ENCODE measurements around the gene ODC1.

ODC1 gene

DNA sequence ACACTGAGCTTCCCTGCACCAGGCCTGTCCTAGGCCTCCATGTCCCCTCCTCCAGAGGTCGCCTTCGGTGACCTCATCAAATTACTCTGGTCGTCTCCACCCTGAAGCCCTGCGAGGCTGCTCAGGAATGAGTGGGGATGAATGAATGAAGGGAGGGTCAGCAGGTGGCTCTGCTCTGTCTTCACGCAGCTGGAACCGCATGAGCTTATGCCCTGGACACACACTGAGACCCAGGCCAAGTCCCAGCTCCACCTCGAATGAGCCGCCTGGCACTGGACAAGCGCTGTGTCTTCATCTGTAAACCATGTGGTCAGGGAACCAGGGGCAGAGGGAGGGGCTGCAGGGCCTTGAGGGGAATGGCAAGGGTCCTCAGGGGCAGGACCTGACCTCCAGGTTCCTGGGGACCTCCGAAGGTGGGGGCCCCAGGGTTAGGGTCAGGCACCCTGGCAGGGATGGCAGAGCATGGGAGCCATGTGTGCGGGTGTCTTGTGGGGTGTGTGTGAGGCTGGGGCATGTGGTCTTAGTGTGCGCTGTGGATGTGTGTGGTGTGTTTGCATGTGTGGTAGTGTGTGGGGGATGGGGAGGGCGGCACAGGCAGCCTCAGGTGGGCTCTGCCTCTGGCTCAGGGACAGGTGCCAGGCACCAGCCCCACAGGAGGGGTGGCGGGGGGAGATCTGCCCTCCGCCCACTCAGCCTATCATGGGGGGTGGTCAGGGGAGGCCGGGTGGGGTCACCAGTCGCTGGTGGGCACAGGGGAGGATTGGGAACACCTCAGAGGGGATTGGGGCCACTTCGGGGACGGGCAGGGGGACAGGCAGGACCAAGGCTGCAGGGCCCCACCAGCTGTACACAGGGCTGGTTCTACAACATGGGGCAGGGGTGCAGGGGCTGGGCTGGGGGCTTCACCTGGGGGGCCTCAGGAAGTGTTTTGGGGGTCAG, 13.9 kb downstream of the ODC1 start:
- no peak for DNase-seq (ENCODE audit: low read depth)
- TF ChIP-seq, protein P1, sequence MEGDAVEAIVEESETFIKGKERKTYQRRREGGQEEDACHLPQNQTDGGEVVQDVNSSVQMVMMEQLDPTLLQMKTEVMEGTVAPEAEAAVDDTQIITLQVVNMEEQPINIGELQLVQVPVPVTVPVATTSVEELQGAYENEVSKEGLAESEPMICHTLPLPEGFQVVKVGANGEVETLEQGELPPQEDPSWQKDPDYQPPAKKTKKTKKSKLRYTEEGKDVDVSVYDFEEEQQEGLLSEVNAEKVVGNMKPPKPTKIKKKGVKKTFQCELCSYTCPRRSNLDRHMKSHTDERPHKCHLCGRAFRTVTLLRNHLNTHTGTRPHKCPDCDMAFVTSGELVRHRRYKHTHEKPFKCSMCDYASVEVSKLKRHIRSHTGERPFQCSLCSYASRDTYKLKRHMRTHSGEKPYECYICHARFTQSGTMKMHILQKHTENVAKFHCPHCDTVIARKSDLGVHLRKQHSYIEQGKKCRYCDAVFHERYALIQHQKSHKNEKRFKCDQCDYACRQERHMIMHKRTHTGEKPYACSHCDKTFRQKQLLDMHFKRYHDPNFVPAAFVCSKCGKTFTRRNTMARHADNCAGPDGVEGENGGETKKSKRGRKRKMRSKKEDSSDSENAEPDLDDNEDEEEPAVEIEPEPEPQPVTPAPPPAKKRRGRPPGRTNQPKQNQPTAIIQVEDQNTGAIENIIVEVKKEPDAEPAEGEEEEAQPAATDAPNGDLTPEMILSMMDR (IDR thresholded peaks at IDR 0.05; ENCODE audit: insufficient read depth, low read depth, low read length, missing control alignments): no peak
- no peak overlapping the region for H3K4me3 ChIP-seq (ENCODE audit: low read length)

DNA sequence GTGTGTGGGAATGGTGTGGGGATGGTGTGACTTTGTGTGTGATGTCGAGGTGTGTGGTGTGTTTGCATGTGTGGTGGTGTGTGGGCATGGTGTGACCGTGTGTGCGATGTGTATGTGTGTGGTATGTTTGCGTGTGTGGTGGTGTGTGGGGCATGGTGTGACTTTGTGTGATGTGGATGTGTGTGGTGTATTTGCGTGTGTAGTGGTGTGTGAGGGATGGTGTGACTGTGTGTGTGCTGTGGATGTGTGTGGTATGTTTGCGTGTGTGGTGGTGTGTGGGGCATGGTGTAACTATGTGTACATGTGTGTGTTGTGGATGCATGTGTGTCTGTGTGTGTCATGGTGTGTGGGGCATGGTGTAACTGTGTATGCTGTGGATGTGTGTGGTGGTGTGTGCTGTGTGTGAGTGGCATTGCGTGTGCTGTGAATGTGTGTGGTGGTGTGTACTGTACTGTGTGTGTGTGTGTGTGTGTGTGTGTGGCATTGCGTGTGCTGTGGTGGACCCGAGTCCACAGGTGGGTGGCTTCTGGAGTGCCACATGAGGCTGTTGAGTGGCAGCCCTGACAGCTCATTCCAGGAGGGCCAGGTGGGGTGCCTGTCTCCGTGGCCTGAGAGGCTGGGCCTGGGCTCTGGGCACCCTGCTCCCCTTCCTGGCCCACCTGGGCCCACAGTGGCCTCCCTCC, 14.7 kb downstream of the ODC1 start:
- no peak for DNase-seq (ENCODE audit: low read depth)
- TF ChIP-seq, protein P1 (IDR thresholded peaks at IDR 0.05; ENCODE audit: insufficient read depth, low read depth, low read length, missing control alignments): no peak
- no peak overlapping the region for H3K4me3 ChIP-seq (ENCODE audit: low read length)

DNA sequence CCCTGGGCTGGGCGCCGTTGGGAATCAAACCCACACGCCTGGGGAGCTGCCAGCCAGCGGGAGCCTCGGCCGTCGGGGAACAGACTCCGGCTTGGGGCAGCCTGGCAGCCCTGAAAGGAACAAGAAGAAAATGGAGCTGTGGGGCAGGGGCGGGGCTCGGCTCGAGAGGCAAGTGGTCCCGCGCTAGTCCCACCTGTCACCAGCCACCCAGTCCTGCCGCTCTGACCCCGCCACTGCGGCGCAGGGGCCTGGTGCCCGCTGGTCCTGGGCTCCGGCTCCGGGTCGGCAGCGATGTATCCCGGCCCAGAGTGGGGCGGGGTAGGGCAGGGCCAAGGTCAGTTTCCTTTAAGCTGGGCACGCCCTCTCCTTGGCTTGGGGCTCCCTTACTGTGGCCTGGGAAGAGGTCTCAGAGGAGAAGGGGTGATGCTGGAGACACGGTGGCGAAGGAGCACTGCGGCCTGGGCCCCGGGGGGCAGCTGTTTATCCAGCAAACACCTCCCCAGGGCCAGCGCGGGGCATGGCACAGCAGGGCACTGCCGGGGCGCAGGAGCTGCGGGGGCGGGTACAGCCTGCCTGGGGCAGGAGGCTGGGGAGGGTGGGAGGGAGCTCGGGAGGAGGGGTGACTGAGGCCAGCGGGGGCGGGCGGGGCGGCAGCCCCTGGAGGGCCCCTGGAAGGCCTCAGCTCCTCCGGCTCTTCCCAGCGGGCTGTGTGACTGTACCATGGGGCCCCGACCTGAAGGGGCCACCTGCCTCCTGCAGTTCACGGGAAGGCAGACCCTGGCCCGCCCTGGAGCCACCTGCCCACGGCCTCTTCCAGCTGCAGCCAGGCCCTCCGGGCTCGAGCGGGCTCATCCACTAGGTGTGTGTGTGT, 15.6 kb downstream of the ODC1 start:
- peak overlapping the region; percentile 21 for H3K4me3 ChIP-seq (ENCODE audit: low read length)
- TF ChIP-seq, protein P1 (IDR thresholded peaks at IDR 0.05; ENCODE audit: insufficient read depth, low read depth, low read length, missing control alignments): no peak
- no peak for DNase-seq (ENCODE audit: low read depth)

DNA sequence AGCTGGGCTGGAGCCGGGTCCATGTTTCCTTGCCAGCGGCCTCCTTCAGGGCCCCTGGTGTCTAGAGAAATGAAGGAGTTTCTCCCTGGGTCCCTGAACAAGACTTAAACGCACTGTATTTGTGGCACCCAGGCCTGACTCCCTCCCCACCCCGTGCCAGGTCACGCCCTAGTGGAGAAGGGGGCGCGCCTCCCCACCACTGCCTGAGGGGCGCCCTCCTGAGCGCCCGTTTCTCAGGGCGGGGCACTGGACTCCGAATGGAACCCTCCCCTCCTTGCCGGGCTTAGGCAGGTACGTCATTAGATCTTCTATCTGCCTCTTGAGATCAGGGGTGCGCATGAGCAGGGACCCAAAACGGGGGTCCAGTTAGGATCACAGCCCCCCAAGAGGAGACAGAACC, 16.3 kb downstream of the ODC1 start:
- TF ChIP-seq, protein P1 (IDR thresholded peaks at IDR 0.05; ENCODE audit: insufficient read depth, low read depth, low read length, missing control alignments): no peak
- H3K4me3 ChIP-seq (ENCODE audit: low read length): no peak overlapping the region
- DNase-seq (ENCODE audit: low read depth): no peak

DNA sequence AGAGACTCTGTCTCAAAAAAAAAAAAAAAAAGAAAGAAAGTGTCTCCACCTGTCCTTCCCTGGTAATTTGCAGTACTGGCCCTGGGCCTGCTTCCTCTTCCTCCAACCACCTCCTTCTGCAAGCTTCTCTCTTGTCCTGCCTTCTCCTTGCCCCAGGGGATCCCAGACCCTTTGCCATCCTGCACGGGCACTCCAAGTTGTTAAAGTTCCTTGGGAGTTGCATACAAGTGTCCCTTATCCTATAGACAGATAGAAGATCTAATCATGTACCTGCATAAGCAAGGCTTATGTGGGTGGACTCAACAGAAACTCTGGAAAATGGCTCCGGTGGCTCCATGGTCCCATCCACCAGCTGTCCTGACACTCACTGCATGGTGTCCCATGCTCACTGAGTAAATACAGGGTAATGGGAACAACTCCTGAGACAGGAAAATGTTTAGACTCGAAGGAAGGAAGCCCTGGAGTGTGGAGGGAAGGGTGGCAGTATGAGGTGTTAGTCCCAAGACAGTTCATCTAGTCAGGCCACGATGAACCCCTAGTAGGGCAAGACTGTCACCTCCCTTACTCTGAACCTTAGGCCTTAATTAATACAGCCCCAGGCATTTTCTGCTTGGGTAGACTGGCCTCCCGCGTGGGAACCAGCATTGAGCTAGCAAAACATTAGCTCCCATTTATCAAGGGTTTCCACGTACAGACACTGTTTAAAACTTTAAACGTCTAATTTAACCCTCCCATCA, 17.1 kb downstream of the ODC1 start:
- no peak for DNase-seq (ENCODE audit: low read depth)
- no peak overlapping the region for H3K4me3 ChIP-seq (ENCODE audit: low read length)
- TF ChIP-seq, protein P1 (IDR thresholded peaks at IDR 0.05; ENCODE audit: insufficient read depth, low read depth, low read length, missing control alignments): no peak

DNA sequence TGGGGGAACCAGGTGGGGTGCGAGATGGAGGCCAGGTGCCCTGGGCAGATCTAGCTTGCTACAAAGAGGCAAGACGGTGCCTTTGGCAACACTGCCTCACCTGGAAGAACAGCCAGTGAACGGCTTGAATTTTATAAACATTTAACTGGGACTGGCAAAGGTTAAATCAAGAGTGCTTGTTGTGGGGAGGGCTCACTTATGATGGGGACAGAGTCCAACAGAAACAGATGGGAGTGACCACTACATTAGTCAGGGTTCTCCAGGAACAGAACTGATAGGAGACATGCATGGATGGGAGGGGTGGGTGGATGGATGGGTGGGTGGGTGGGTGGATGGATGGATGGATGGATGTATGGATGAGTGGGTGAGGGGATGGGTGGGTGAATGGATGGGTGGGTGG, 19.2 kb downstream of the ODC1 start:
- TF ChIP-seq, protein P1 (IDR thresholded peaks at IDR 0.05; ENCODE audit: insufficient read depth, low read depth, low read length, missing control alignments): no peak
- DNase-seq (ENCODE audit: low read depth): no peak

More for the DNA sequence above, 19.2 kb downstream of the ODC1 start:
- H3K4me3 ChIP-seq (ENCODE audit: low read length): no peak overlapping the region
